ENCODE measurements around the gene SMG1.
"Not testable (repeated sequence)": the region's sequence is repeated elsewhere in the genome, so short reads cannot be mapped to it uniquely, and the experiment has no call there.

GRCh38 chr16:18930095-18930494 is 3.9 kb upstream of the SMG1 start:
- not testable (repeated sequence) for TF ChIP-seq EZH2 (IDR thresholded peaks at IDR 0.05); SP1 (IDR thresholded peaks at IDR 0.05; ENCODE audit: low read depth)

Measured in HCT116 (cell line).